Right cardiac atrium (tissue), 5 donors: Measurements from ENCODE around the gene PCMT1. TPM values are rescaled to one million over a fixed set of nuclear protein-coding genes. Genes with fewer than 3 reads are reported as not detected.

ENCODE experiments used
- ATAC-seq, 2 donors: fragments of 200-7000 bp; cut with Tn5 transposase; one replicate each; pipeline versions ENCODE4 v1.8.0 to v1.9.1; 2020; ENCODE audit warnings: moderate library complexity in 2 of 2, mild to moderate bottlenecking in 1 of 2
- DNase-seq, 3 donors: peaks; one replicate each; pipeline ENCODE4 v3.0.0-alpha.2; 2020
- H3K27ac ChIP-seq: one replicate; pipeline ENCODE4 v1.5.1; 2013; ENCODE audit warnings: mild to moderate bottlenecking, low read length, control low read depth, moderate library complexity
- H3K27me3 ChIP-seq: one replicate; pipeline ENCODE4 v1.6.1; 2013; ENCODE audit not compliant: control insufficient read depth, insufficient read depth
- H3K4me1 ChIP-seq: one replicate; pipeline ENCODE4 v1.6.1; 2013; ENCODE audit warnings: low read length; ENCODE audit not compliant: control insufficient read depth, insufficient read depth
- H3K4me3 ChIP-seq: one replicate; pipeline ENCODE4 v1.5.1; 2013; ENCODE audit warnings: low read length, control low read depth
- H3K9me3 ChIP-seq: one replicate; pipeline ENCODE4 v1.6.1; 2013; ENCODE audit warnings: low read length; ENCODE audit not compliant: control insufficient read depth
- WGBS: extraction: QIAGEN DNeasy Blood & Tissue Kit; methylation state at CpG from one replicate; pipeline ENCODE4 v1.1.7; 2013; 5-methylcytosine and 5-hydroxymethylcytosine counted together
- intact Hi-C, 4 donors: fragments of 100-400 bp; cut with DNase I; formaldehyde crosslinking; loops; one replicate each; pipeline versions ENCODE4 v1.11.0 to v1.14.0; 2022 to 2023
- long read RNA-seq, 4 donors: library from polyadenylated mRNA; unstranded; transcript quantifications; one replicate each; pipeline ENCODE4 v2.0.0, GENCODE V29; 2020 to 2021
- polyA plus RNA-seq: library from polyadenylated mRNA; stranded (reverse); fragments of 200-250 nt; gene quantifications from one replicate; pipeline ENCODE4 v1.2.3, GENCODE V29; 2013
- total RNA-seq, 4 donors: library from RNA; stranded (reverse); fragmentation: NEBNext Ultra II Directional; extraction: Animal tissue kit (Norgen Biotek cat#: 25700); gene quantifications; one replicate each; pipeline ENCODE4 v1.2.1, GENCODE V29; 2021
- donor health status: healthy with polysubstance abuse.
- donor health status: DM: no; HTN: yes; CAD: no.
- donor health status: DM: no; HTN: no; CAD: no.
- donor health status: DM: no; HTN: yes; CAD: no; lungs with severe emphysema.
- donor health status: DM: yes; HTN: yes; CAD: no.

Gene PCMT1
- total RNA-seq (100 to 1,000 TPM; 107 to 114 (median 111) TPM), polyA plus RNA-seq (96.4 TPM)
- long read RNA-seq, donor 1, transcript PCMT1-203 (8 exons, 1,938 nt): minor isoform, 49 of 256 reads
- long read RNA-seq, donor 1, transcript PCMT1-205 (8 exons, 1,984 nt): major isoform, 186 of 256 reads
- long read RNA-seq, donor 1, transcript PCMT1-201 (7 exons, 1,293 nt): minor isoform, 11 of 256 reads
- long read RNA-seq, donor 1, partial matches to known transcripts: 3 of 256 reads
- long read RNA-seq, donor 1, other reads (novel, unspliced or antisense): 7 of 256 reads
- long read RNA-seq, donor 2, transcript PCMT1-203 (8 exons, 1,938 nt): minor isoform, 18 of 98 reads
- long read RNA-seq, donor 2, transcript PCMT1-205 (8 exons, 1,984 nt): major isoform, 72 of 98 reads
- long read RNA-seq, donor 2, partial matches to known transcripts: 3 of 98 reads
- long read RNA-seq, donor 2, other reads (novel, unspliced or antisense): 1 of 98 reads
- long read RNA-seq, donor 3, transcript PCMT1-201 (7 exons, 1,293 nt): minor isoform, 13 of 609 reads
- long read RNA-seq, donor 3, transcript PCMT1-203 (8 exons, 1,938 nt): minor isoform, 92 of 609 reads
- long read RNA-seq, donor 3, transcript PCMT1-205 (8 exons, 1,984 nt): major isoform, 477 of 609 reads
- long read RNA-seq, donor 3, partial matches to known transcripts: 3 of 609 reads
- long read RNA-seq, donor 3, other reads (novel, unspliced or antisense): 19 of 609 reads
- long read RNA-seq, donor 4, transcript PCMT1-205 (8 exons, 1,984 nt): major isoform, 100 of 128 reads
- long read RNA-seq, donor 4, transcript PCMT1-203 (8 exons, 1,938 nt): minor isoform, 18 of 128 reads
- long read RNA-seq, donor 4, transcript PCMT1-201 (7 exons, 1,293 nt): minor isoform, 7 of 128 reads
- long read RNA-seq, donor 4, partial matches to known transcripts: 0 of 128 reads
- long read RNA-seq, donor 4, other reads (novel, unspliced or antisense): 3 of 128 reads

- Histone ChIP-seq H3K27me3 (no peaks in the 10 kb centered on the region), H3K4me1 (no peaks in the 10 kb centered on the region), H3K9me3 (no peaks in the 10 kb centered on the region), H3K4me3 (peak within 1 kb of the TSS; percentile 91), H3K27ac (peak within 1 kb of the TSS; percentile 96)
- under 1% methylated on average over 60 of the region's 60 CpGs for WGBS
- intact Hi-C loops: no loop called here
- ATAC-seq: peak; percentile 99
- peak; percentile 94 to 97 (median 97) for DNase-seq
Measured at GRCh38 chr6:149749594-149750135, at the start of gene PCMT1. PCMT1 (plus strand) TSS chr6:149749741; CDS start chr6:149749902, 161 bp downstream.

GRCh38 chr6:149701714-149702113 lies 47.8 kb upstream of the PCMT1 start:
- Histone ChIP-seq H3K27ac (no peak overlapping the region), H3K4me3 (no peak overlapping the region), H3K27me3 (no peaks in the 10 kb centered on the region), H3K9me3 (no peaks in the 10 kb centered on the region), H3K4me1 (peaks cover 2% of the 10 kb centered on the region)
- intact Hi-C loops: no loop called here
- no peak for DNase-seq
- ATAC-seq: no peak
- 73% methylated on average over 7 of the region's 7 CpGs for WGBS

GRCh38 chr6:149711711-149712110 lies 37.8 kb upstream of the PCMT1 start:
- intact Hi-C loops: loop anchor here in 1 of 4 donors (10.0 kb wide), 1 partner anchor 67 kb away; the partner anchor contains the start of gene KATNA1
- 96% methylated on average over 5 of the region's 5 CpGs for WGBS
- H3K4me1 ChIP-seq: peaks cover 4% of the 10 kb centered on the region
- ATAC-seq (no peak), DNase-seq (no peak)
- no peak overlapping the region for H3K27ac ChIP-seq
- no peaks in the 10 kb centered on the region for H3K9me3 ChIP-seq
- no peaks in the 10 kb centered on the region for H3K27me3 ChIP-seq
- no peak overlapping the region for H3K4me3 ChIP-seq

- Histone ChIP-seq H3K9me3 (no peaks in the 10 kb centered on the region), H3K4me1 (no peaks in the 10 kb centered on the region), H3K27ac (no peak overlapping the region), H3K4me3 (no peak overlapping the region), H3K27me3 (no peaks in the 10 kb centered on the region)
- WGBS: 95% methylated on average over 1 of the region's 1 CpG
- intact Hi-C loops: loop anchor here in 1 of 4 donors (10.0 kb wide), 1 partner anchor 70 kb away; the partner anchor contains the start of gene KATNA1
- DNase-seq (no peak), ATAC-seq (no peak)
Measured at GRCh38 chr6:149714442-149714841, 35.1 kb upstream of the PCMT1 start.

GRCh38 chr6:149716181-149716963 lies 33.2 kb upstream of the PCMT1 start:
- Histone ChIP-seq H3K9me3 (no peaks in the 10 kb centered on the region), H3K4me3 (peak overlapping the region; percentile 52), H3K4me1 (no peaks in the 10 kb centered on the region), H3K27me3 (no peaks in the 10 kb centered on the region), H3K27ac (no peak overlapping the region)
- no peak for DNase-seq
- intact Hi-C loops: loop anchor here in 1 of 4 donors (10.0 kb wide), 1 partner anchor 72 kb away; the partner anchor contains the start of gene KATNA1
- no peak for ATAC-seq
- 16% methylated on average over 8 of the region's 8 CpGs for WGBS

GRCh38 chr6:149717255-149717587 lies 32.3 kb upstream of the PCMT1 start:
- WGBS: 0% methylated on average over 9 of the region's 9 CpGs
- intact Hi-C loops: loop anchor here in 1 of 4 donors (10.0 kb wide), 1 partner anchor 72 kb away; the partner anchor contains the start of gene KATNA1
- peak overlapping the region; percentile 79 for H3K4me3 ChIP-seq
- no peaks in the 10 kb centered on the region for H3K27me3 ChIP-seq
- peak overlapping the region; percentile 98 for H3K27ac ChIP-seq
- H3K9me3 ChIP-seq: no peaks in the 10 kb centered on the region
- ATAC-seq (no peak), DNase-seq (no peak)
- H3K4me1 ChIP-seq: no peaks in the 10 kb centered on the region

GRCh38 chr6:149717588-149718458 lies 31.7 kb upstream of the PCMT1 start, which contains the start of gene LATS1:
LATS1 (minus strand) TSS chr6:149718101; CDS start chr6:149702126, 15,975 bp downstream.
- Histone ChIP-seq H3K9me3 (no peaks in the 10 kb centered on the region), H3K27me3 (no peaks in the 10 kb centered on the region), H3K4me1 (no peaks in the 10 kb centered on the region), H3K27ac (peak within 1 kb of the TSS; percentile 98), H3K4me3 (peak within 1 kb of the TSS; percentile 79)
- DNase-seq (peak; percentile 95 to 98 (median 97)), ATAC-seq (peak; percentile 97)
- intact Hi-C loops: loop anchor here in 1 of 4 donors (10.0 kb wide), 1 partner anchor 73 kb away; the partner anchor contains the start of gene KATNA1
- WGBS: under 1% methylated on average over 82 of the region's 82 CpGs

- H3K4me1 ChIP-seq: no peaks in the 10 kb centered on the region
- no peaks in the 10 kb centered on the region for H3K9me3 ChIP-seq
- no peak for DNase-seq
- H3K27ac ChIP-seq: no peak overlapping the region
- 99% methylated on average over 3 of the region's 3 CpGs for WGBS
- intact Hi-C loops: loop anchor here in 1 of 4 donors (10.0 kb wide), 1 partner anchor 75 kb away; the partner anchor contains the start of gene KATNA1
- no peaks in the 10 kb centered on the region for H3K27me3 ChIP-seq
- H3K4me3 ChIP-seq: no peak overlapping the region
- no peak for ATAC-seq
Measured at GRCh38 chr6:149719531-149719930, 30.0 kb upstream of the PCMT1 start.

GRCh38 chr6:149723262-149723661 lies 26.3 kb upstream of the PCMT1 start:
- Histone ChIP-seq H3K27ac (no peak overlapping the region), H3K4me1 (no peaks in the 10 kb centered on the region), H3K9me3 (no peaks in the 10 kb centered on the region), H3K4me3 (no peak overlapping the region), H3K27me3 (no peaks in the 10 kb centered on the region)
- DNase-seq (no peak), ATAC-seq (no peak)
- intact Hi-C loops: loop anchor here in 1 of 4 donors (10.0 kb wide), 1 partner anchor 202 kb away; the partner anchor contains the start of gene RAET1G
- 86% methylated on average over 4 of the region's 4 CpGs for WGBS
